ENCODE measurements around the gene SH3GL3. TPM values are rescaled to one million over a fixed set of nuclear protein-coding genes. Genes with fewer than 3 reads are reported as not detected.

SH3GL3 gene
- total and polyA plus RNA-seq, 4 donors = 0.48 to 0.62 TPM; not detected in 2

GRCh38 chr15:83503595-83504364 lies 56.6 kb downstream of the SH3GL3 start:
- intact Hi-C loops (cut with DNase I) = no loop called here
- DNase-seq (no peak), ATAC-seq (ENCODE audit: low FRiP score) (no peak)
- Histone ChIP-seq H3K4me3 (ENCODE audit: low read length in 2 of 2) (no peak overlapping the region), H3K27me3 (ENCODE audit: control insufficient read depth in 1 of 2, insufficient read depth in 2 of 2, low read length in 1 of 2) (no peaks in the 10 kb centered on the region), H3K36me3 (ENCODE audit: control insufficient read depth in 1 of 2, insufficient read depth in 2 of 2, low read length in 1 of 2) (no peaks in the 10 kb centered on the region), H3K9me3 (ENCODE audit: control insufficient read depth, low read length) (peaks cover 3% of the 10 kb centered on the region), H3K27ac (ENCODE audit: low read depth in 1 of 2, low read length in 2 of 2) (no peak overlapping the region), H3K4me1 (ENCODE audit: control insufficient read depth in 1 of 2, insufficient read depth in 2 of 2, low read length in 2 of 2) (no peaks in the 10 kb centered on the region)
- 58 to 67% methylated on average over 4 of the region's 4 CpGs for WGBS, 2 donors

DNA sequence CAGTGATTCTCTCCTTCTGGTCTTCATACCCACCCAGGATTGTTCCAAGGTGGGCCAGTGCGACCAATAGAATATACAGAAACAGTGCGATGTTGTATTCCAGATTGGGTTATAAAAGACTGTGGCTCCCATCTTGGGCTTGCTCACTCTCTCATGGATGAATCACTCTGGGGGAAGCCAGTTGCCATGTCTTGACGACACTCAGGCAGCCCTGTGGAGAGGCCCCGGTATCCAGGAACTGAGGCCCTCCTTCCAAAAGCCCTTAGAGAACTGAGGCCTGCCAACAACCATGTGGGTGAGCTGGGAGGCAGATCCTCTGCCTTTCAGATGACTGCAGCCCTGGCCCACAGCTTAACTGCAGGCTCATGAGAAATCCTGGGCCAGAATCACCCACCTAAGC lies 57.2 kb downstream of the SH3GL3 start:
- no peaks in the 10 kb centered on the region for H3K27me3 ChIP-seq (ENCODE audit: control insufficient read depth in 1 of 2, insufficient read depth in 2 of 2, low read length in 1 of 2)
- no peak overlapping the region for H3K4me3 ChIP-seq (ENCODE audit: low read length in 2 of 2)
- no peak overlapping the region for H3K27ac ChIP-seq (ENCODE audit: low read depth in 1 of 2, low read length in 2 of 2)
- DNase-seq (no peak), ATAC-seq (ENCODE audit: low FRiP score) (no peak)
- WGBS, 2 donors = 78 to 79% methylated on average over 4 of the region's 4 CpGs
- H3K9me3 ChIP-seq (ENCODE audit: control insufficient read depth, low read length) = peaks cover 1% of the 10 kb centered on the region
- no peaks in the 10 kb centered on the region for H3K4me1 ChIP-seq (ENCODE audit: control insufficient read depth in 1 of 2, insufficient read depth in 2 of 2, low read length in 2 of 2)
- intact Hi-C loops (cut with DNase I) = no loop called here
- no peaks in the 10 kb centered on the region for H3K36me3 ChIP-seq (ENCODE audit: control insufficient read depth in 1 of 2, insufficient read depth in 2 of 2, low read length in 1 of 2)

DNA sequence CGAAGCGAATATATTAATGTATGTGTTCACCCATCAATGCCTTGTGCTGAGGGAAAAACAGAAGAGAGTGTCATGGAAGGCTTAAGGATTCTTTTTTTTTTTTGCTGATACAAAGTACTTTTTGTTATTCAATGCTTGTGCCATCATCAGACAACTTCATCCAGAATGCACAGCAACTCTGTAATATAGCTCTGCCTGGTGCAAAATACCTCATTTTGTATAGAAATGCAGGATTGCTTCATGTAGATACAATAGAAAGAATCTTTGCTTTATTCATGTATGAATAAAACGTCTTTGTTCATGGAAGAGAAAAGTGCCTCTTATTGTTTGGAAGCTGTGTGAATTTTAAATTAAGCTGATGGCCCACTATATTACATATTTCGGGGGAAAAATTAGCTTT lies 62.9 kb downstream of the SH3GL3 start:
- ATAC-seq (ENCODE audit: low FRiP score) = no peak
- no peaks in the 10 kb centered on the region for H3K9me3 ChIP-seq (ENCODE audit: control insufficient read depth, low read length)
- no peak for DNase-seq
- no peak overlapping the region for H3K4me3 ChIP-seq (ENCODE audit: low read length in 2 of 2)
- intact Hi-C loops (cut with DNase I) = no loop called here
- H3K4me1 ChIP-seq (ENCODE audit: control insufficient read depth in 1 of 2, insufficient read depth in 2 of 2, low read length in 2 of 2) = no peaks in the 10 kb centered on the region
- H3K27ac ChIP-seq (ENCODE audit: low read depth in 1 of 2, low read length in 2 of 2) = no peak overlapping the region
- H3K36me3 ChIP-seq (ENCODE audit: control insufficient read depth in 1 of 2, insufficient read depth in 2 of 2, low read length in 1 of 2) = no peaks in the 10 kb centered on the region
- no peaks in the 10 kb centered on the region for H3K27me3 ChIP-seq (ENCODE audit: control insufficient read depth in 1 of 2, insufficient read depth in 2 of 2, low read length in 1 of 2)
- 92 to 94% methylated on average over 4 of the region's 4 CpGs for WGBS, 2 donors

DNA sequence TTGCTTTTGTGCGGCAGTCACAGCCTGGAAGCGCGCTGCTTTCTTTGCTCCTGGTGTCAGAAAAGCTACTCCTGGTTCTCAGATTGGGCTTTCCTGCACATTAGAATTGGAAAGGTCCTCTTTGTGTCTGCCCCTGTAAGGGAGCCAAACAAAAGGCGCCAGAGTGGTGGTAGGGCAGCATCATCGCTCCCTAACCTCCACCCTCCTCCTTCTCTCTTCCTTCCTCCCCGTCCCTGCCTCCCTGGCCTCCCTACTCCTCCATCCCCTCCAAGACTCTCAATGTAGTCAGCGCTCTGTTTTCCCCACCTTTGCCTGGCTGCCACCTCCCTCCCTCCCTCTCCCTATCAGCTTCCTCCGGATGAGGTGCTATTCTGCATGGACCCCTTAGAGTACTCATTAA lies 65.3 kb downstream of the SH3GL3 start:
- ATAC-seq (ENCODE audit: low FRiP score) (no peak), DNase-seq (no peak)
- Histone ChIP-seq H3K27me3 (ENCODE audit: control insufficient read depth in 1 of 2, insufficient read depth in 2 of 2, low read length in 1 of 2) (no peaks in the 10 kb centered on the region), H3K4me3 (ENCODE audit: low read length in 2 of 2) (no peak overlapping the region), H3K4me1 (ENCODE audit: control insufficient read depth in 1 of 2, insufficient read depth in 2 of 2, low read length in 2 of 2) (no peaks in the 10 kb centered on the region), H3K9me3 (ENCODE audit: control insufficient read depth, low read length) (no peaks in the 10 kb centered on the region), H3K36me3 (ENCODE audit: control insufficient read depth in 1 of 2, insufficient read depth in 2 of 2, low read length in 1 of 2) (no peaks in the 10 kb centered on the region), H3K27ac (ENCODE audit: low read depth in 1 of 2, low read length in 2 of 2) (no peak overlapping the region)
- intact Hi-C loops (cut with DNase I) = no loop called here
- 85 to 92% methylated on average over 8 of the region's 8 CpGs for WGBS, 2 donors

DNA sequence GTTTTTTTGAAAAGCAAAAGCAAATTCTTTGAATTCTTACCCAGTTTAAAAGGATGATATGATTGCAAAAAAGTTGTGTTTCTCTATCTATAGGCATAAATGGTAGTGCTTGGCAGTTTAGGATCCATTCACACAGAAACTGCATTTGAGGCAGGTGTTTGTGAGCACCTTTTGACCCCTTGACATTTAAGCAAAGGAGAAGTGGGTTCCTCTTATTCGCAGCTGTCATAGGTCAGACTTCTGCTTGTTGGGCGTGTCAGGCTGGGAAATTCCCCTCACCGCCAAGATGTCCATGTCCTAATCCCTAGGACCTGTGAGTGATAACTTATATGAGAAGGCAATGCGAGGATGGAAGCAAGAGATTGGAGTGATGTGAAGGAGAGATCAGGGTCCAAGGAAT lies 67.4 kb downstream of the SH3GL3 start:
- no peaks in the 10 kb centered on the region for H3K9me3 ChIP-seq (ENCODE audit: control insufficient read depth, low read length)
- H3K36me3 ChIP-seq (ENCODE audit: control insufficient read depth in 1 of 2, insufficient read depth in 2 of 2, low read length in 1 of 2) = no peaks in the 10 kb centered on the region
- H3K4me1 ChIP-seq (ENCODE audit: control insufficient read depth in 1 of 2, insufficient read depth in 2 of 2, low read length in 2 of 2) = no peaks in the 10 kb centered on the region
- no peak overlapping the region for H3K27ac ChIP-seq (ENCODE audit: low read depth in 1 of 2, low read length in 2 of 2)
- no peaks in the 10 kb centered on the region for H3K27me3 ChIP-seq (ENCODE audit: control insufficient read depth in 1 of 2, insufficient read depth in 2 of 2, low read length in 1 of 2)
- WGBS, 2 donors = 90 to 93% methylated on average over 4 of the region's 4 CpGs
- no peak for DNase-seq
- no peak for ATAC-seq (ENCODE audit: low FRiP score)
- intact Hi-C loops (cut with DNase I) = no loop called here
- H3K4me3 ChIP-seq (ENCODE audit: low read length in 2 of 2) = no peak overlapping the region

- no peaks in the 10 kb centered on the region for H3K4me1 ChIP-seq (ENCODE audit: control insufficient read depth in 1 of 2, insufficient read depth in 2 of 2, low read length in 2 of 2)
- ATAC-seq (ENCODE audit: low FRiP score) (no peak), DNase-seq (no peak)
- H3K36me3 ChIP-seq (ENCODE audit: control insufficient read depth in 1 of 2, insufficient read depth in 2 of 2, low read length in 1 of 2) = no peaks in the 10 kb centered on the region
- no peaks in the 10 kb centered on the region for H3K27me3 ChIP-seq (ENCODE audit: control insufficient read depth in 1 of 2, insufficient read depth in 2 of 2, low read length in 1 of 2)
- H3K4me3 ChIP-seq (ENCODE audit: low read length in 2 of 2) = no peak overlapping the region
- H3K9me3 ChIP-seq (ENCODE audit: control insufficient read depth, low read length) = no peaks in the 10 kb centered on the region
- WGBS, 2 donors = 71 to 84% methylated on average over 4 of the region's 4 CpGs
- intact Hi-C loops (cut with DNase I) = no loop called here
- no peak overlapping the region for H3K27ac ChIP-seq (ENCODE audit: low read depth in 1 of 2, low read length in 2 of 2)
These were observed 68.0 kb downstream of the SH3GL3 start for GRCh38 chr15:83515164-83515563.

GRCh38 chr15:83516935-83517334 lies 69.8 kb downstream of the SH3GL3 start:
- 54 to 73% methylated on average over 2 of the region's 2 CpGs for WGBS, 2 donors

DNA sequence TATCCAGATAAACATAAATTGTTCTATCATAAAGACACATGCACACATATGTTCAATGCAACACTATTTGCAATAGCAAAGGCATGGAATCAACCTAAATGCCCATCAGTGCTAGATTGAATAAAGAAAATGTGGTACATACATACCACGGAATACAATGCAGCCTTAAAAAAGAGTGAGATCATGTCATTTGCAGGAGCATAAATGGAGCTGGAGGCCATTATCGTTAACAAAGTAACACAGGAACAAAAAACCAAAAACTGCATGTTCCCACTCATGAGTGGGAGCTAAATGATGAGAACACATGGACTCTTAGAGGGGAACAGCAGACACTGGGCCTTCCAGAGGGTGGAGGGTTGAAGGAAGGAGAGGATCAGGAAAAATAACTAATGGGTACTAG lies 79.2 kb downstream of the SH3GL3 start:
- WGBS, 2 donors = 92% methylated on average over 2 of the region's 2 CpGs
- no peaks in the 10 kb centered on the region for H3K36me3 ChIP-seq (ENCODE audit: control insufficient read depth in 1 of 2, insufficient read depth in 2 of 2, low read length in 1 of 2)
- no peak for ATAC-seq (ENCODE audit: low FRiP score)

More at GRCh38 chr15:83516935-83517334, 69.8 kb downstream of the SH3GL3 start:
- DNase-seq (no peak), ATAC-seq (ENCODE audit: low FRiP score) (no peak)
- no peaks in the 10 kb centered on the region for H3K9me3 ChIP-seq (ENCODE audit: control insufficient read depth, low read length)
- H3K36me3 ChIP-seq (ENCODE audit: control insufficient read depth in 1 of 2, insufficient read depth in 2 of 2, low read length in 1 of 2) = no peaks in the 10 kb centered on the region
- H3K27ac ChIP-seq (ENCODE audit: low read depth in 1 of 2, low read length in 2 of 2) = no peak overlapping the region
- no peaks in the 10 kb centered on the region for H3K4me1 ChIP-seq (ENCODE audit: control insufficient read depth in 1 of 2, insufficient read depth in 2 of 2, low read length in 2 of 2)
- intact Hi-C loops (cut with DNase I) = no loop called here
- H3K4me3 ChIP-seq (ENCODE audit: low read length in 2 of 2) = no peak overlapping the region
- no peaks in the 10 kb centered on the region for H3K27me3 ChIP-seq (ENCODE audit: control insufficient read depth in 1 of 2, insufficient read depth in 2 of 2, low read length in 1 of 2)

DNA sequence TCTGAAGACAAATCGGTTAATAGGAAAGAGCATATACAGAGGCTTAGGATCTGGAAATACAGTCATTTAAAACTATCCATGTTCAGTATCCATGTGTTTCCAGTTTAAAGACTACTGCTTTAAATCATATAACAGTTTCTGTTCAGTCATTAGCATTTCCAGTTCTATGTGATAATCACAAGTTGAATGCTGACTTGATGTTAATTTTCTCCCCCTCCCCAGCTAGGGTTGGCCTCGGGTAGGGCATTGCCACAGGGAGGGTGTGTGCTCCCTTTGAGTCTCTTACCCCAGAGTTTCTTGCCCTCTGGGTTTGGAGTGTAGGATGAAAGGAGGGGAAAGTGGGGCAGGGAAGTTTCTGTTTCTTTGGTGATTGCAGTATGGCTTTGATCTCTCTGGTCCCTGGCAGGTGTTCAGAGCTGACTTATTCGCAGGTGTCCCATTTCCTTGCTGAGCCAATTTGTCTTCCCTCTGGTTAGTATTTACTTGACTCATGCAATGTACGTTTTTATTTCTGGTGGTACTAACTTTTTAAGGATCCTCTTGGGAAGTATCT lies 86.3 kb downstream of the SH3GL3 start:
- ATAC-seq (ENCODE audit: low FRiP score) = no peak
- no peak overlapping the region for H3K4me3 ChIP-seq (ENCODE audit: low read length in 2 of 2)
- intact Hi-C loops (cut with DNase I) = no loop called here
- H3K4me1 ChIP-seq (ENCODE audit: control insufficient read depth in 1 of 2, insufficient read depth in 2 of 2, low read length in 2 of 2) = no peaks in the 10 kb centered on the region
- no peak for DNase-seq
- peaks cover 6% of the 10 kb centered on the region for H3K9me3 ChIP-seq (ENCODE audit: control insufficient read depth, low read length)
- no peak overlapping the region for H3K27ac ChIP-seq (ENCODE audit: low read depth in 1 of 2, low read length in 2 of 2)
- WGBS, 2 donors = 82 to 86% methylated on average over 4 of the region's 4 CpGs
- no peaks in the 10 kb centered on the region for H3K36me3 ChIP-seq (ENCODE audit: control insufficient read depth in 1 of 2, insufficient read depth in 2 of 2, low read length in 1 of 2)
- no peaks in the 10 kb centered on the region for H3K27me3 ChIP-seq (ENCODE audit: control insufficient read depth in 1 of 2, insufficient read depth in 2 of 2, low read length in 1 of 2)

More for the DNA sequence above, 79.2 kb downstream of the SH3GL3 start:
- no peak for DNase-seq
- Histone ChIP-seq H3K4me1 (ENCODE audit: control insufficient read depth in 1 of 2, insufficient read depth in 2 of 2, low read length in 2 of 2) (no peaks in the 10 kb centered on the region), H3K4me3 (ENCODE audit: low read length in 2 of 2) (no peak overlapping the region), H3K27me3 (ENCODE audit: control insufficient read depth in 1 of 2, insufficient read depth in 2 of 2, low read length in 1 of 2) (no peaks in the 10 kb centered on the region), H3K9me3 (ENCODE audit: control insufficient read depth, low read length) (peaks cover 5% of the 10 kb centered on the region), H3K27ac (ENCODE audit: low read depth in 1 of 2, low read length in 2 of 2) (no peak overlapping the region)
- intact Hi-C loops (cut with DNase I) = loop anchor here in 1 of 2 donors (10.0 kb wide), 1 partner anchor 62 kb away; no protein-coding TSS in a partner anchor

Measured in aorta (tissue), 5 donors.